OCI-LY7 (cell line): ENCODE results near the gene COBL. TPM values are rescaled to one million over a fixed set of nuclear protein-coding genes. Genes with fewer than 3 reads are reported as not detected.

Experiments used
- BruUV-seq: library from RNA; stranded (reverse); fragments of 400-500 nt; replicated peaks from 2 replicates; lab custom pipeline; 2021; lab: Mats Ljungman, UMichigan
- CTCF ChIA-PET: fragments of 300-600 bp; sonication (Branson Sonifier 250); formaldehyde crosslinking; loops from one replicate; lab custom pipeline; 2022; ENCODE audit warnings: antibody characterized with exemption; ENCODE audit not compliant: unreplicated experiment; lab: Charles Lee
- POLR2A ChIA-PET: fragments of 300-600 bp; sonication (Branson Sonifier 250); formaldehyde crosslinking; loops from one replicate; lab custom pipeline; 2022; ENCODE audit warnings: antibody characterized with exemption; lab: Charles Lee
- DNase-seq: peaks from one replicate; pipeline ENCODE4 v3.0.0-alpha.2; 2015; ENCODE audit warnings: low spot score
- H2AFZ ChIP-seq: fragments of 200-600 bp; sonication (generic), shearing (Covaris generic); 2 replicates; pipeline ENCODE4 v1.6.1; 2014; ENCODE audit warnings: mild to moderate bottlenecking, antibody characterized with exemption, low read length, moderate library complexity
- H3K27ac ChIP-seq: fragments of 200-600 bp; sonication (generic); 2 replicates; pipeline ENCODE4 v1.5.1; 2014; ENCODE audit warnings: mixed run types, low read depth, mild to moderate bottlenecking, moderate library complexity, low read length, inconsistent platforms; ENCODE audit not compliant: poor library complexity, severe bottlenecking
- H3K36me3 ChIP-seq: fragments of 200-600 bp; sonication (generic); 2 replicates; pipeline ENCODE4 v1.6.1; 2014; ENCODE audit warnings: mild to moderate bottlenecking, antibody characterized with exemption, low read length, moderate library complexity, mixed read lengths; ENCODE audit not compliant: insufficient read depth
- H3K4me1 ChIP-seq: fragments of 200-600 bp; sonication (generic); 2 replicates; pipeline ENCODE4 v1.5.1; 2014; ENCODE audit warnings: mild to moderate bottlenecking, low read length; ENCODE audit not compliant: insufficient read depth, poor library complexity, severe bottlenecking
- H3K4me2 ChIP-seq: fragments of 200-600 bp; sonication (generic); 2 replicates; pipeline ENCODE4 v1.6.1; 2014; ENCODE audit warnings: mild to moderate bottlenecking, low read length
- H3K4me3 ChIP-seq: fragments of 200-600 bp; sonication (generic); 2 replicates; pipeline ENCODE4 v1.5.1; 2014; ENCODE audit warnings: mild to moderate bottlenecking, low read depth, low read length; ENCODE audit not compliant: poor library complexity, severe bottlenecking
- H3K79me2 ChIP-seq: fragments of 200-600 bp; sonication (generic); 2 replicates; pipeline ENCODE4 v1.6.1; 2016; ENCODE audit warnings: low read depth, mild to moderate bottlenecking, low read length, moderate library complexity, mixed read lengths; ENCODE audit not compliant: insufficient read depth
- H3K9me2 ChIP-seq: fragments of 200-600 bp; sonication (generic); 2 replicates; pipeline ENCODE4 v1.6.1; 2016; ENCODE audit warnings: mild to moderate bottlenecking, low read length, mixed read lengths; ENCODE audit not compliant: insufficient read depth
- H3K9me3 ChIP-seq: fragments of 200-600 bp; sonication (generic); 2 replicates; pipeline ENCODE4 v1.6.1; 2014; ENCODE audit warnings: mild to moderate bottlenecking, mixed run types, low read length, mixed read lengths
- H4K20me1 ChIP-seq: fragments of 200-600 bp; sonication (generic); 2 replicates; pipeline ENCODE4 v1.6.1; 2014; ENCODE audit warnings: mild to moderate bottlenecking, antibody characterized with exemption, low read length, moderate library complexity, mixed read lengths; ENCODE audit not compliant: insufficient read depth
- CTCF ChIP-seq: fragments of 200-600 bp; sonication (generic); conservative IDR thresholded peaks from 2 replicates; pipeline ENCODE4 v1.5.1; 2014; ENCODE audit warnings: mild to moderate bottlenecking, antibody characterized with exemption, low read length, moderate library complexity, mixed read lengths
- EZH2phosphoT487 ChIP-seq: fragments of 200-600 bp; sonication (generic); IDR thresholded peaks from 2 replicates; pipeline ENCODE4 v1.6.1; 2018; ENCODE audit warnings: low read depth, borderline replicate concordance, mild to moderate bottlenecking, mixed run types, antibody characterized with exemption, low read length, moderate library complexity, mixed read lengths
- intact Hi-C: fragments of 100-400 bp; cut with micrococcal nuclease; formaldehyde crosslinking; loops from one replicate; pipeline ENCODE4 v1.10.0; 2022; ENCODE audit not compliant: unreplicated experiment
- total RNA-seq, 2 experiments: library from RNA; depleted of rRNA in 1 of 2; stranded (reverse); fragments of >200 nt in 1 of 2; shearing (Covaris generic) in 1 of 2; gene quantifications; 2 replicates each; pipeline ENCODE4 v1.2.3, GENCODE V29; 2014 to 2022

Gene COBL
- total RNA-seq, 2 experiments from 2014 or later, result not detected

GRCh38 chr7:50980411-50980810, 336.2 kb downstream of the COBL start:
- CTCF ChIA-PET, result no interaction called here
- H3K79me2 ChIP-seq, result no peaks in the 10 kb centered on the region
- H4K20me1 ChIP-seq, result no peaks in the 10 kb centered on the region
- no peak overlapping the region for H3K4me3 ChIP-seq
- intact Hi-C loops, result no loop called here
- H3K27ac ChIP-seq, result no peak overlapping the region
- TF ChIP-seq CTCF (no peak), EZH2phosphoT487 (no peak)
- BruUV-seq, result no TSS peak
- POLR2A ChIA-PET, result interaction anchor here (0.7 to 1.1 kb wide), 2 partner anchors 120 to 242 kb away, joined by 3 read pairs; no protein-coding TSS in a partner anchor
- no peak overlapping the region for H2AFZ ChIP-seq
- H3K9me3 ChIP-seq, result no peaks in the 10 kb centered on the region
- H3K4me1 ChIP-seq, result no peaks in the 10 kb centered on the region
- no peak for DNase-seq
- H3K4me2 ChIP-seq, result no peak overlapping the region
- no peaks in the 10 kb centered on the region for H3K36me3 ChIP-seq
- H3K9me2 ChIP-seq, result no peaks in the 10 kb centered on the region

GRCh38 chr7:50978633-50979215, 337.9 kb downstream of the COBL start:
- no peaks in the 10 kb centered on the region for H3K36me3 ChIP-seq
- BruUV-seq, result no TSS peak
- intact Hi-C loops, result no loop called here
- H3K79me2 ChIP-seq, result no peaks in the 10 kb centered on the region
- ChIA-PET CTCF (no interaction called here), POLR2A (no interaction called here)
- no peaks in the 10 kb centered on the region for H3K4me1 ChIP-seq
- no peaks in the 10 kb centered on the region for H4K20me1 ChIP-seq
- no peak overlapping the region for H3K27ac ChIP-seq
- TF ChIP-seq CTCF (no peak), EZH2phosphoT487 (no peak)
- H3K9me2 ChIP-seq, result no peaks in the 10 kb centered on the region
- DNase-seq, result no peak
- H2AFZ ChIP-seq, result no peak overlapping the region
- no peak overlapping the region for H3K4me3 ChIP-seq
- no peak overlapping the region for H3K4me2 ChIP-seq
- no peaks in the 10 kb centered on the region for H3K9me3 ChIP-seq

GRCh38 chr7:50977421-50977820, 339.2 kb downstream of the COBL start:
- ChIA-PET CTCF (no interaction called here), POLR2A (no interaction called here)
- H3K79me2 ChIP-seq, result no peaks in the 10 kb centered on the region
- no peaks in the 10 kb centered on the region for H4K20me1 ChIP-seq
- H3K27ac ChIP-seq, result no peak overlapping the region
- no TSS peak for BruUV-seq
- H3K36me3 ChIP-seq, result no peaks in the 10 kb centered on the region
- no peak overlapping the region for H3K4me3 ChIP-seq
- no peak overlapping the region for H3K4me2 ChIP-seq
- DNase-seq, result no peak
- intact Hi-C loops, result no loop called here
- H2AFZ ChIP-seq, result no peak overlapping the region
- H3K9me3 ChIP-seq, result no peaks in the 10 kb centered on the region
- H3K9me2 ChIP-seq, result no peaks in the 10 kb centered on the region
- no peaks in the 10 kb centered on the region for H3K4me1 ChIP-seq
- no peak for TF ChIP-seq EZH2phosphoT487
- TF ChIP-seq CTCF, result no peak
